Activated CD8-positive, alpha-beta T cell treated with anti-CD3 and anti-CD28 coated beads for 36 hours (primary cell): ENCODE data around the gene MKS1. TPM values are rescaled to one million over a fixed set of nuclear protein-coding genes. Genes with fewer than 3 reads are reported as not detected.

ENCODE experiments used
- ATAC-seq: fragments of 200-7000 bp; cut with Tn5 transposase; one replicate; pipeline ENCODE4 v1.10.0; 2021; ENCODE audit warnings: mild to moderate bottlenecking, moderate library complexity
- CTCF ChIA-PET: fragments of 350-600 bp; sonication (Branson Sonifier 250); formaldehyde crosslinking; loops from one replicate; lab custom pipeline; 2021; ENCODE audit warnings: antibody characterized with exemption; lab: Charles Lee
- POLR2A ChIA-PET: fragments of 350-600 bp; sonication (Branson Sonifier 250); formaldehyde crosslinking; loops from one replicate; lab custom pipeline; 2021; ENCODE audit warnings: antibody characterized with exemption; lab: Charles Lee
- DNase-seq: peaks from one replicate; pipeline ENCODE4 v3.0.0-alpha.2; 2020
- H3K27ac Mint-ChIP-seq: one replicate; pipeline ENCODE4 v1.8.0; 2021; ENCODE audit warnings: mild to moderate bottlenecking, mixed read lengths
- H3K27me3 Mint-ChIP-seq: one replicate; pipeline ENCODE4 v1.8.0; 2021; ENCODE audit warnings: mixed read lengths
- H3K36me3 Mint-ChIP-seq: one replicate; pipeline ENCODE4 v1.8.0; 2021; ENCODE audit warnings: low read depth, mixed read lengths
- H3K4me1 Mint-ChIP-seq: one replicate; pipeline ENCODE4 v1.8.0; 2021; ENCODE audit warnings: low read depth, mixed read lengths
- H3K4me3 Mint-ChIP-seq: one replicate; pipeline ENCODE4 v1.8.0; 2021; ENCODE audit warnings: mild to moderate bottlenecking, moderate library complexity, mixed read lengths
- H3K9me3 Mint-ChIP-seq: one replicate; pipeline ENCODE4 v1.8.0; 2021; ENCODE audit warnings: mixed read lengths
- intact Hi-C: fragments of 100-400 bp; cut with micrococcal nuclease; formaldehyde crosslinking; loops from one replicate; pipeline ENCODE4 v1.10.0; 2022
- total RNA-seq, 2 experiments: library from RNA; stranded (reverse); gene quantifications; one replicate each; pipeline ENCODE4 v1.2.3, GENCODE V29; 2021
- TF ChIP-seq, protein P1 (sequence below): fragments of 200-600 bp; IDR thresholded peaks from one replicate; pipeline ENCODE4 v1.8.0; 2022; ENCODE audit warnings: antibody characterized with exemption, mild to moderate bottlenecking

The MKS1 gene
- total RNA-seq, 2 experiments from 2014 or later, result 20.7 to 24.8 TPM

DNA sequence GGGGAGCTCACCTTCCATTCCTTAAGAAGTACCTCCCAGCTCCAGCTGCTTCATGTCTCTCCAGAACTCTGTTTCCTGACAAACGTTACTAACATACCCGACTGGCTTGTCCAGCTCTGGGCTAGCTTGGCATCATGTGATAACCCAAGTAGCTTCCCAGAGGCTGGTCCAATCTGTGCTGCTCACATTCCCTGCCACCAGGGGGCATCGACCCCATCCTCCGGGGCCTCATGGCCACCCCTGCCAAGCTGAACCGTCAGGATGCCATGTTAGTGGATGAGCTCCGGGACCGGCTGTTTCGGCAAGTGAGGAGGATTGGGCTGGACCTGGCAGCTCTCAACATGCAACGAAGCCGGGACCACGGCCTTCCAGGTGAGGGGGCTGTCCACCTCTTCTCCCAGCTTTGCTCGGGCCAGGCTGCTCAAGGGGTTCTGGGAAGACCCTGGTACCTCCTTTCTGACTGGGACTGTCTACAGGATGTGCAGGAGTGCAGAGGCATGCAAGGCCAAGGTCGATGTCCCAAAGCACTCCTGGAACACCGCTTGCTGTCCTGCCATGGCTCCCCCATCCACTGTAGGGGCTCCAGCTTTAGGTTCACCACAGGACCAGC is 18.9 kb downstream of the MKS1 start:
- no peaks in the 10 kb centered on the region for H3K36me3 Mint-ChIP-seq
- H3K27me3 Mint-ChIP-seq, result no peaks in the 10 kb centered on the region
- ATAC-seq (peak; percentile 93), DNase-seq (peak; percentile 74)
- intact Hi-C loops, result no loop called here
- no peak overlapping the region for H3K4me3 Mint-ChIP-seq
- no peaks in the 10 kb centered on the region for H3K4me1 Mint-ChIP-seq
- no peak overlapping the region for H3K27ac Mint-ChIP-seq
- ChIA-PET CTCF (interaction anchor here (0.6 to 4.0 kb wide), 42 partner anchors 8 to 366 kb away, joined by 3 to 33 read pairs (median 4); partner anchors contain the start of genes EPX, HSF5, LPO and MKS1), POLR2A (interaction anchor here (0.9 to 1.2 kb wide), 3 partner anchors 16 to 138 kb away, joined by 3 read pairs; partner anchors contain the start of gene MKS1)
- no peaks in the 10 kb centered on the region for H3K9me3 Mint-ChIP-seq
- TF ChIP-seq, protein P1, sequence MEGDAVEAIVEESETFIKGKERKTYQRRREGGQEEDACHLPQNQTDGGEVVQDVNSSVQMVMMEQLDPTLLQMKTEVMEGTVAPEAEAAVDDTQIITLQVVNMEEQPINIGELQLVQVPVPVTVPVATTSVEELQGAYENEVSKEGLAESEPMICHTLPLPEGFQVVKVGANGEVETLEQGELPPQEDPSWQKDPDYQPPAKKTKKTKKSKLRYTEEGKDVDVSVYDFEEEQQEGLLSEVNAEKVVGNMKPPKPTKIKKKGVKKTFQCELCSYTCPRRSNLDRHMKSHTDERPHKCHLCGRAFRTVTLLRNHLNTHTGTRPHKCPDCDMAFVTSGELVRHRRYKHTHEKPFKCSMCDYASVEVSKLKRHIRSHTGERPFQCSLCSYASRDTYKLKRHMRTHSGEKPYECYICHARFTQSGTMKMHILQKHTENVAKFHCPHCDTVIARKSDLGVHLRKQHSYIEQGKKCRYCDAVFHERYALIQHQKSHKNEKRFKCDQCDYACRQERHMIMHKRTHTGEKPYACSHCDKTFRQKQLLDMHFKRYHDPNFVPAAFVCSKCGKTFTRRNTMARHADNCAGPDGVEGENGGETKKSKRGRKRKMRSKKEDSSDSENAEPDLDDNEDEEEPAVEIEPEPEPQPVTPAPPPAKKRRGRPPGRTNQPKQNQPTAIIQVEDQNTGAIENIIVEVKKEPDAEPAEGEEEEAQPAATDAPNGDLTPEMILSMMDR, result peak; percentile 58

DNA sequence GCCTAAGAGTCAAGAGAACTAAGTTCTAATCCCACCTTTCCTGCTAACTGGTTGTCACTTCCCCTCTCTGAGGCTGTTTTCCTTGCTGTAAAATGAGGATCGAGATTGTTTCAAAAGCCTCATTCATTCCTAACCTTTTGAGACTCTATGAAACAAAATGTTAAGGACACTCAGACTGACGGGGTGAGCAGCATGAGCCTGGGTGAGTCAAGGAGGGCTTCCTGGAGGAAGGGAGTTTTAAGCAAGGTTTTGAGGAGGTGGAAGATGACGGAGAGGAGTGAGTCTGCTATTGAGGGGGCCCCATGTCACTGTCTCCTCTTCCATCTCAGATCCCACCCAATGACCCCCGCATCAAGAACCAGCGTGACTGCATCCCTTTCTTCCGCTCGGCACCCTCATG is 22.4 kb downstream of the MKS1 start:
- CTCF ChIA-PET, result no interaction called here
- intact Hi-C loops, result no loop called here
- no peaks in the 10 kb centered on the region for H3K9me3 Mint-ChIP-seq
- no peaks in the 10 kb centered on the region for H3K36me3 Mint-ChIP-seq
- TF ChIP-seq, protein P1, result no peak
- no peaks in the 10 kb centered on the region for H3K27me3 Mint-ChIP-seq
- no peak overlapping the region for H3K27ac Mint-ChIP-seq
- DNase-seq (no peak), ATAC-seq (no peak)
- POLR2A ChIA-PET, result no interaction called here
- no peaks in the 10 kb centered on the region for H3K4me1 Mint-ChIP-seq
- no peak overlapping the region for H3K4me3 Mint-ChIP-seq

DNA sequence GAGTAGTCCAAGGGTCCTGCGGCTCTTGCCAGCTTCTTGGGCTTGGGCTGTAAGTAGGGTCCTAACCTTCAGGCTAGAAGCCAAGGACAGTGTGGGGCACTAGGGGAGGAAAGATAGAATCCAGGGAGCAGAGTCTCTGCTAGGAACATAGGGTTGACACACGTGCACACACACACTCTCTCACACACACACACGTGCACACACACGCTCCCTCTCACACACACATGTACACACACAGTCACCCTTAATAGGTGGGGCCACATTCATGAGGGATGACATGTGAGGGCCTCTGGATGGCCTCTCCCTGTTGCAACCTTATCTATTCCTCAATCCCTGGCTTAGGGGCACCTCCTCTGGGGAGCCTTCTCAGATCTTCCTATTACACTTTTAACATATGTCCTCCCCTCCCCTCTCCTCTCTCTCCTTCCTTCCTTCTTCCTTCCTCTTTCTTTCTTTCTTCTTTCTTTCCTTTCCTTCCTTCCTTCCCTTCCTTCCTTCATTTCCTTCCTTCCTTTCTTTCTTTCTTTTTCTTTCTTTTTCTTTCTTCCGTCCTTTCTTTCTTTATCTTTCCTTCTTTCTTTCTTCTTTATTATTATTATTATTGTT is 23.4 kb downstream of the MKS1 start:
- H3K9me3 Mint-ChIP-seq, result no peaks in the 10 kb centered on the region
- TF ChIP-seq, protein P1, result no peak
- no peaks in the 10 kb centered on the region for H3K4me1 Mint-ChIP-seq
- H3K27ac Mint-ChIP-seq, result no peak overlapping the region
- intact Hi-C loops, result no loop called here
- CTCF ChIA-PET, result interaction anchor here (1.2 kb wide), 1 partner anchor 38 kb away, joined by 3 read pairs; no protein-coding TSS in a partner anchor
- POLR2A ChIA-PET, result no interaction called here
- H3K27me3 Mint-ChIP-seq, result no peaks in the 10 kb centered on the region
- H3K36me3 Mint-ChIP-seq, result no peaks in the 10 kb centered on the region
- no peak for ATAC-seq
- no peak overlapping the region for H3K4me3 Mint-ChIP-seq
- no peak for DNase-seq

DNA sequence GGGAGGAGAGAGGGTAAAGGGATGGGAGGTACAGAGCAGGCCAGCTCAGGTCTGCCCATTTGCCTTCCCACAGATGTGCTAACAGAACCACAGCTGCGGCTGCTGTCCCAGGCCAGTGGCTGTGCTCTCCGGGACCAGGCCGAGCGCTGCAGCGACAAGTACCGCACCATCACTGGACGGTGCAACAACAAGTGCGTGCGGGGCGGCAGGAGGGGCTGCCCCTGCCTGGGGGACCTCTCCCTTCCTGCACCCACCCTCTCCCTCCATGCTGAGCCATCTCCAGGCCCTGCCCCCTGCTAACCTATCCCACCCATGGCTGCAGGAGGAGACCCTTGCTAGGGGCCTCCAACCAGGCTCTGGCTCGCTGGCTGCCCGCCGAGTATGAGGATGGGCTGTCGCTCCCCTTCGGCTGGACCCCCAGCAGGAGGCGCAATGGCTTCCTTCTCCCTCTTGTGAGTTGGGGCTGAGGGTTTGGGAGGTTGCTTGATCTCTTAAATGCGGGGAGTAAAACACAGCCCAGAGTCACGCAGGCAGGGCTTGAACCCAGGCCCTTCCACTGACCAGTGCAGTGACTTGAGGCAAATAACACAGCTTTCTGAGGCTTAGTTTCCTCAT is 25.3 kb downstream of the MKS1 start:
- no peaks in the 10 kb centered on the region for H3K36me3 Mint-ChIP-seq
- TF ChIP-seq, protein P1, result no peak
- no peak overlapping the region for H3K4me3 Mint-ChIP-seq
- ChIA-PET CTCF (interaction anchor here (0.7 to 1.4 kb wide), 2 partner anchors 21 to 22 kb away, joined by 3 to 5 read pairs; no protein-coding TSS in a partner anchor), POLR2A (no interaction called here)
- intact Hi-C loops, result no loop called here
- no peak overlapping the region for H3K27ac Mint-ChIP-seq
- ATAC-seq (no peak), DNase-seq (no peak)
- peaks cover 6% of the 10 kb centered on the region for H3K27me3 Mint-ChIP-seq
- no peaks in the 10 kb centered on the region for H3K9me3 Mint-ChIP-seq
- H3K4me1 Mint-ChIP-seq, result no peaks in the 10 kb centered on the region

DNA sequence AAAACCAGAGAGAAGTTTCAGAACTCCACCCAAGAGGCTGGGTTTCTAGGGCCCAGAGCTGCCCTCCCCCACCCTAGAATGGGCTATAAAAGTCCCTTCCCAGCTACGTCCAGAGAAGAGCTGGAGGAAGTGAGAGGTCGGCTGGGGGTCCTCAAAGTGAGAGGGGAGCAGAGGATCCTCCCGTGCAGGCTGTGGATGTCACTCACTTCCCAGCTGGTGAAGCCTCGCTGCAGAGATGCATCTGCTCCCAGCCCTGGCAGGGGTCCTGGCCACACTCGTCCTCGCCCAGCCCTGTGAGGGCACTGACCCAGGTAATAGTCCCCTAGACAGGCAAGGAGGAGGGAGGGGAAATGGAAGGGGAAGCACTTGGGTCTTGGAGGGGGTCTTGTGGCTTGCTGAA is 26.4 kb downstream of the MKS1 start, which contains the start of gene EPX:
EPX (plus strand) TSS at position 115 of the 400 bp plus-strand sequence; CDS start at position 236, 121 bp downstream.
- no peak for DNase-seq
- TF ChIP-seq, protein P1, result no peak
- Mint-ChIP-seq H3K4me1 (no peaks in the 10 kb centered on the region), H3K27ac (no peak within 1 kb of the TSS), H3K9me3 (no peaks in the 10 kb centered on the region), H3K4me3 (no peak within 1 kb of the TSS), H3K27me3 (peaks cover 6% of the 10 kb centered on the region), H3K36me3 (no peaks in the 10 kb centered on the region)
- intact Hi-C loops, result no loop called here
- ATAC-seq, result no peak
- POLR2A ChIA-PET, result no interaction called here
- CTCF ChIA-PET, result interaction anchor here (0.6 kb wide), 1 partner anchor 8 kb away, joined by 3 read pairs; no protein-coding TSS in a partner anchor
